Muscle layer of colon (tissue), 2 donors: ENCODE results near the gene ARHGAP24.
"Not testable (repeated sequence)": the region's sequence is repeated elsewhere in the genome, so short reads cannot be mapped to it uniquely, and the experiment has no call there.

ENCODE experiments used
- H3K27ac ChIP-seq: one replicate; pipeline ENCODE4 v1.7.0; 2013; ENCODE audit warnings: low read depth, mild to moderate bottlenecking, low read length, moderate library complexity
- H3K27me3 ChIP-seq, 2 donors: one replicate each; pipeline ENCODE4 v1.7.0; 2013; ENCODE audit warnings: low read length in 2 of 2, mild to moderate bottlenecking in 2 of 2; ENCODE audit not compliant: insufficient read depth in 2 of 2, control insufficient read depth in 1 of 2
- H3K36me3 ChIP-seq: one replicate; pipeline ENCODE4 v1.7.0; 2013; ENCODE audit warnings: mild to moderate bottlenecking, low read length; ENCODE audit not compliant: insufficient read depth
- H3K4me1 ChIP-seq: one replicate; pipeline ENCODE4 v1.7.0; 2013; ENCODE audit warnings: mild to moderate bottlenecking, low read length; ENCODE audit not compliant: insufficient read depth
- H3K4me3 ChIP-seq, 2 donors: one replicate each; pipeline ENCODE4 v1.7.0; 2013; ENCODE audit warnings: low read length in 2 of 2, low read depth in 1 of 2, mild to moderate bottlenecking in 1 of 2, moderate library complexity in 1 of 2
- H3K9ac ChIP-seq: one replicate; pipeline ENCODE4 v1.7.0; 2013; ENCODE audit warnings: low read length
- H3K9me3 ChIP-seq: one replicate; pipeline ENCODE4 v1.7.0; 2013; ENCODE audit warnings: mild to moderate bottlenecking, low read length
- donor health status: abdominal sarcoma.
- donor health status: Adenocarcinoma of cecum.

ARHGAP24 gene

DNA sequence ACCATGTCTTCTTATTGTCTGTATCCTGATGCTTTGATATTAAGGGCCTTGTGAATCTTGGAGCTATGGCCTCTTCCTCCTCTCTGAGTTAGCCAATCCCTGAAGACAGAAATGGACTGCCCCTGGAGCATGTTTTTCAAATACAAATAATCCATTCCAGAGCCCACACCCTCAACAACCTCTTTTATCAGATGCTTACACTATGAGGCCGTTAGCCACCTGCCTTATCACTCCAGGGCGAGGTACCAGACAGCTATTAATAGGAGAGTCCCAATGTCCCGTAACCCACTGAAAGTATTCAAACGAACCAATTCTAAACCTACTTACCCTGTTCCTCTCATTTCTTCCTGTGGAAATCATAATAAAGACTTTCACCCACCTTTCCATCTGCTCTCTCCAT lies 165.0 kb downstream of the ARHGAP24 start:
- Histone ChIP-seq H3K4me1 (no peaks in the 10 kb centered on the region), H3K9me3 (no peaks in the 10 kb centered on the region), H3K27me3 (no peaks in the 10 kb centered on the region), H3K27ac (no peak overlapping the region), H3K36me3 (no peaks in the 10 kb centered on the region), H3K9ac (no peak overlapping the region), H3K4me3 (no peak overlapping the region)

DNA sequence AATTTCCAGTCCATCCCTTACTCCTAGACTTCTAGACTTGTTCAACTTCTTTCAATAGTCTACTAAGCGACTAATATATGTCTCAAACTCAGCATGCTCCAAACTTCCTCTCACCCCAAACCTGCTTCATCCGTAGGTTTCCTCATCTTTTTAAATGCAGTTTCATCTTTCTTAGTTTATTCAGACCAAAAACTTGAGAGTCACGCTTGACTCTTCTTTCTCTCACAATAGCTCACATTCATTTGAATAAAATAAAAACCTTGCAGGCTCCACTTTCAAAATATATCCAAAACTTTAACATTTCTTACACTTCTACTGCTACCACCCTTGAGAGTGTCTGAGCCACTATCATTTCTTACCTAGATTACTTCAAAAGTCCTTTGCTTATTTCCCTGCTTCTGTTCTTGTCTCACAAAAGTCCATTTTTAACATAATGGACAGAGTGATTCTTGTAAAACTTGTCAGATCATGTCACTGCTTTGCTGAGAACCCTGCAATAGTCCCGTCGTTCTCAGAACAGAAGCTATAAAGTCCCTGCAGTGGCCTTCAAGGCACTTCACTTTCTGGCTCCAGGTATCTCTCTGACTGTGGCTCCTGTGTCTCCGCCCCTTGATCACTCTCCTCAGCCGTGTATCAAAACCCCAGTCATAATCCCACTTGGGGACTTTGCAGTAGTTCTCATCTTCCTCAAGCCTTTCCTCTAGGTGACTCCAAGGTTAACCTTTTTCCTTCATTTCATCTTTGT lies 167.6 kb downstream of the ARHGAP24 start:
- Histone ChIP-seq H3K27ac (no peak overlapping the region), H3K27me3 (no peaks in the 10 kb centered on the region), H3K4me3 (no peak overlapping the region), H3K36me3 (no peaks in the 10 kb centered on the region), H3K9me3 (no peaks in the 10 kb centered on the region), H3K9ac (no peak overlapping the region), H3K4me1 (no peaks in the 10 kb centered on the region)

DNA sequence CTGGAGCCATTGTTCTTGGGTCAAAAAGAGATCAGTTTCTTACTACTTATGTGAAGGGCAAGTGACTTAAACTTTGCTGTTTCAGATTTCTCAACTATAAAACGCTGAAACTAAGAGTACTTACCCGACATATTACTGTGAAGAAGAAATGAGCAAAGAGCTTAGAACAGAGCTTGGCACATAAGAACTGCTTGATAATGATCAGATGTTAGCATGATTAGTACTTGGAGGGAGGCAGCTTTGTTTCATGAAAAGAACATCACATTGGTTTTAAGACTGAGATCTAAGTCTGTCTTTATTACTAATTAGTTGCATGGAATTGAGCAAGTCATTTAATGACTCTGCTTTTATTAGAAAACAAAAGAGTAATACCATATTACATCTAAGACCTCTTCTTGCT lies 169.1 kb downstream of the ARHGAP24 start:
- H3K4me1 ChIP-seq, result no peaks in the 10 kb centered on the region
- no peaks in the 10 kb centered on the region for H3K36me3 ChIP-seq
- H3K27ac ChIP-seq, result no peak overlapping the region
- no peaks in the 10 kb centered on the region for H3K9me3 ChIP-seq
- no peaks in the 10 kb centered on the region for H3K27me3 ChIP-seq
- H3K4me3 ChIP-seq, result no peak overlapping the region
- H3K9ac ChIP-seq, result no peak overlapping the region

DNA sequence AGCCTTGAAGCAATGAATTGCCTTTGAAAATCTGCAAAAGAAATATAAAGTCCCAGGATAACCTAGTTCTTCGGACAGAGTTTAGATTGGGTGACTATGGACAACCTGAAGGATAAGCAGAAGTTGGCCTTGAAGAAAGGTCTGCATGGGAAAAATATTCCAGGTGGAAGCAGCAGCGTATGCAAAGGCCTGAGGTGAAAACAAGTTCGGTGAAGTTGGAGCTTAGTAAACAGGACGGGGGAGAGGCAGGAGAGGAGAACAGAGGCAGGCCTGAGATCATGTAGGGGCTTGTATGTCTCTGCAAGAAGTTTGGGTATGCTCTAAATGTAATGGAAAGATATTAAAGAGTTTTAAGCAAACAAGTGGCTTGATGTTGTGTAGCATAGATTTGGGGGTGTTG lies 176.0 kb downstream of the ARHGAP24 start:
- H3K9ac ChIP-seq, result no peak overlapping the region
- H3K4me1 ChIP-seq, result no peaks in the 10 kb centered on the region
- H3K9me3 ChIP-seq, result no peaks in the 10 kb centered on the region
- no peaks in the 10 kb centered on the region for H3K27me3 ChIP-seq
- no peak overlapping the region for H3K4me3 ChIP-seq
- no peaks in the 10 kb centered on the region for H3K36me3 ChIP-seq
- no peak overlapping the region for H3K27ac ChIP-seq

DNA sequence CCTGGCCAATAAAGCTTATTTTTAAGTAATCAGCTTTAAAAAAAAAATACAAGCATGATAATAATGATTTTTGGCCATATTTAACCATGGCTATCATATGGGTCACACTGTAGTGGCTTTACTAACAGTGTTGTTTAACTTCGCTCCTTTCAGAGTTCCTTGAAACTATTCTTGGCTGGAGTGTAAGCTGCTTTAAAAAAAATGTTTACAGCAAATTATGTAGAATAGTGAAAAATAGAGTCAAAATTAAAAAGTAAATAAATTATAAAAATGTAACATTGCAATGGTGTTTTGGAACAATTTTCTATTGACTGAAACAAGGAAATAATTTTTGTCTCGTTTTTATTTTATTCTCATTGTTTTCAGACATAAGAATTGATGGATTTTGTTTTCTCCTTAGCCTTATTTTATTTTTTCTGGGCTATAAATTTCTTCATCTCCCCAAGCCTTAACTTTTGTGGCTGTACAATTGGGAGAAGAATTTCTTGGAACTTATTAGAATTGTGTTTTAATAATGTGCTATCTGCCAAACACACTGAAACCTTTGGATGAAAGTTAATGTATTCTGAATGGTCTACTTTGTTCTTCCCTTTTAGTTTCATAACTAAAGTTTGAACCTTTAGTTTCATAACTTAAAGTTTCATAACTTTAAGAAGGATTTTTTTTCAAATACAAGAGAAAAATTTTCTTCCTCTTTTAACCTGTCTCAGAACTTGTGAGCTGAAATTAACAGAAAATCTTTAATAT lies 182.0 kb downstream of the ARHGAP24 start:
- Histone ChIP-seq H3K4me1 (no peaks in the 10 kb centered on the region), H3K4me3 (no peak overlapping the region), H3K27me3 (no peaks in the 10 kb centered on the region), H3K9me3 (no peaks in the 10 kb centered on the region), H3K27ac (no peak overlapping the region), H3K36me3 (no peaks in the 10 kb centered on the region), H3K9ac (no peak overlapping the region)

DNA sequence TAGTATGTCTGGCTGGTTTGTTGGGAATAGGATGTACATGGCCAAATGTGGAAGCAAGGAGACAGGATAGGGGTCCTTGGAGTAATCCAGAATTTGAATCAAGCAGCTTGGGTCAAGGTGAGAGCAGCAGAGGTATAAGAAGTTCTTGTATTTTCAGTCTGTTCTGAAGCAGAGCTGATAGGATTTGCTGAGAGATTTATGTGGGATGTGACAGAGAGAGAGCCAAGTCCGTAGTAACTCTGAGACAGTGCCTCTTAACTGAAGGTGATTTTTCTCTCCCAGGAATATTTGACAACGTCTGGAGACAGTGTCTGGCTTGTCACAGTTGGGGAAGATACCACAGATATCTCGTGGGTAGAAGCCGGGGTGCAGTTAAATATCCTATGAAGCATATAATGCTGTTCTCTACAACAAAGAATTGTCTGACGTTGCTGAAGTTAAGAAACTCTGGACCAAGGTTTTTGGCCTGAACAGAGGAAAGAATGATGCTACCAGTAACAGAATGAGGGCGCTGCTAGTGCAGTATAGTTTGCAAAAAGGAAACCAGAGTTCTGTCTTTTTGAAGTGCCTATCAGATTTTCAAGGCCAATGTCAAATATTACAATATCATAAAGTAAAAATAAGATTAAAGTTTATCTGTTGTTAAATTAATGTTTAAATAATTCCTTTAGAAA lies 184.0 kb downstream of the ARHGAP24 start:
- H3K36me3 ChIP-seq, result no peaks in the 10 kb centered on the region

DNA sequence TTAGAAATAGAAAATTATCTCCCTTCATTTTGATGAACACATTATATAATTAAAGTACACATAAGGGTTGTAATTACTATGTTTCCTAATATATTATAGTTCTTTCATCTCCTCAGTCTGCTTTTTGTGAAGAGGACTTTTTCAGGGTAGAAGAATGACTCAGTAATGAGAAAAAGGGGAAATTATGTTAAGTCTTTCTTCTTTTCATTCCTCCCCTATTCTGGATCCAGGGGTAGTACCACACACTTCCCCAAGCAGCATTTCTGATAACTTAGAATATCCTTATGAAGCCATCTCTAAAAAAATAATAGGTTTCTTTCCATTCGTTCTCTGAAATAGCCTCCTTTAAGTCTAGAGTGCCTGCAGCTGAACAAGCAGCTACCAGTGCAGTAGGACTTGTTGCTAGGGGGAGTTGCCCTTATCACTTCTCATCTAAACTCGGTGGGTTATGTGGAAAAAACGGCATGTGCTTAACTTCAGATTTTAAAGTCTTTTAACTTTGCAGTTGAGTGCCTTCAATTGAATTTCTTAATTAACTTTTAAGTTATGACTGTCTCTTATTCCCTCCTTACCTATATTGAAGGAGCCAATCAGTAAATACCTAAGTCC lies 184.8 kb downstream of the ARHGAP24 start:
- H3K36me3 ChIP-seq, result no peaks in the 10 kb centered on the region
- no peak overlapping the region for H3K27ac ChIP-seq
- H3K4me1 ChIP-seq, result no peaks in the 10 kb centered on the region
- H3K27me3 ChIP-seq, result no peaks in the 10 kb centered on the region
- H3K9me3 ChIP-seq, result no peaks in the 10 kb centered on the region
- H3K9ac ChIP-seq, result no peak overlapping the region
- H3K4me3 ChIP-seq, result no peak overlapping the region

More for the DNA sequence above, 184.0 kb downstream of the ARHGAP24 start:
- H3K4me3 ChIP-seq, result no peak overlapping the region
- H3K27me3 ChIP-seq, result no peaks in the 10 kb centered on the region
- H3K27ac ChIP-seq, result no peak overlapping the region
- H3K9me3 ChIP-seq, result no peaks in the 10 kb centered on the region
- no peak overlapping the region for H3K9ac ChIP-seq
- H3K4me1 ChIP-seq, result no peaks in the 10 kb centered on the region

DNA sequence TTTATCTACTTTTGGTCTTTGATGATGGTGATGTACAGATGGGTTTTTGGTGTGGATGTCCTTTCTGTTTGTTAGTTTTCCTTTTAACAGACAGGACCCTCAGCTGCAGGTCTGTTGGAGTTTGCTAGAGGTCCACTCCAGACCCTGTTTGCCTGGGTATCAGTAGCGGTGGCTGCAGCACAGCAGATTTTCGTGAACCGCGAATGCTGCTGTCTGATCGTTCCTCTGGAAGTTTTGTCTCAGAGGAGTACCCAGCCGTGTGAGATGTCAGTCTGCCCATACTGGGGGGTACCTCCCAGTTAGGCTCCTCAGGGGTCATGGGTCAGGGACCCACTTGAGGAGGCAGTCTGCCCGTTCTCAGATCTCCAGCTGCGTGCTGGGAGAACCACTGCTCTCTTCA lies 191.7 kb downstream of the ARHGAP24 start:
- not testable (repeated sequence) for H3K27me3 ChIP-seq, H3K9ac ChIP-seq, H3K27ac ChIP-seq, H3K4me1 ChIP-seq, H3K9me3 ChIP-seq, H3K36me3 ChIP-seq, H3K4me3 ChIP-seq

DNA sequence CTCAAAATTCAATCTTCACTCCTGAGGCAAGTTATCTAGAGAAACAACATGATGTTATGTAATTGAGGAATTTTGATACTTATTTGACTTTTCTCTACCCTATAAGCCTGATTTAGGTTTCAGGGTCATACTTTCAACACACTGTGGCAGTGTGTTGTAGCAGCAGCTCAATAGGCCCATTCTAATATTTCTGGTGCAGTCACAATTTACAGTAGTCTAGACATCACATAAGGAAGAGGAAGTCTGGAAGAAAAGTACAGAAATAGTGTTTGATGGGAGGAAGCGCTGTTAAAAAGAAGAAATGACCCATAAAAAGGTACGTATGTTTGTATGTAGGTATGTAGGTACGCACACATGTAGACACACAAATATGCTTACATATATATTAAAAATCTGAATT lies 194.3 kb downstream of the ARHGAP24 start:
- H3K4me1 ChIP-seq, result peaks cover 7% of the 10 kb centered on the region
- H3K4me3 ChIP-seq, result no peak overlapping the region
- no peak overlapping the region for H3K9ac ChIP-seq
- H3K27ac ChIP-seq, result no peak overlapping the region
- H3K36me3 ChIP-seq, result no peaks in the 10 kb centered on the region
- H3K27me3 ChIP-seq, result no peaks in the 10 kb centered on the region
- H3K9me3 ChIP-seq, result no peaks in the 10 kb centered on the region

DNA sequence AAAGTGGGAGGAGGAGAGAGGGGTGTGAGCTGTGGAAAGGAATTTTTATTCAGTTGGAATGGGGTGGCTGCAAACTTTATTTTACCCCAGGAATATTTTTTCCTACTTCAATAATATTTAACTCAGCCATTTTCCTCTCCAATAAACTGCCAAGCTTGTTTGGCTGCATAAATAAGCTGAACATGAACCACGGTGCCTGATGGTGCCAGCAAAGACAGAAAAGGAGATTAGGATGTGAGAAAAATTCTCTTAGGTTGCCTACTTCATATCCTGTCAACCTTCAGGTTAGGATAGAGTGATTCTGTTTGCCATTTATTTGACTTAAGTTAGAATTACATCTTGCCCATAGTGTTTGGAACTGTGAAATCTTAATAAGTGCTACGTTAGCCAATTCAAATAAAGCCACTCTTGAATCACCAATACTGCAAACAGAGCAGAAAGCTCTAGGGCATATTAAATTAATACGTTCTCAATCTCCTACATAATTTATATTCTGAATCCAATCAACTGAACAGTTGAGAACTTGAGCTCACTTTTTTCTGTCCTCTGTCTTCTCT lies 195.1 kb downstream of the ARHGAP24 start:
- peaks cover 7% of the 10 kb centered on the region for H3K4me1 ChIP-seq
- no peak overlapping the region for H3K27ac ChIP-seq

DNA sequence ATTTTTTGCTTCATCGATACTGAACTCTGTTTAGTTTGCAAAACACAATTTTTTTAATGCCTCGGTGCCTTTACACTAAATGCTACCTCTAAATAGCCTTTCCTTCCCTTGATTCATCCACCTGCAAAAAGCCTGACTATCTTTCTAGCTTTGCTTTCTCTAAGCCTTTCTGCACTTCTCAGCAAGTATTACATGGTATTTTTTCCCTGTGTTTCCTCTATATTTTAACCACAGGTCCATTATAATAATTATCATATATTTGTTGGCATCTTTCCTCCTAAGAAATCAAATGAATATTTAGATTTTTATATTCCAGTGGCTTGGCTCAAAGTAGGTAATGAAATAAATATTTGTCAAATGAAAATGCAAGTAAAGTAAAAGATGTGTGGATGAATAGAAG lies 196.2 kb downstream of the ARHGAP24 start:
- H3K9ac ChIP-seq, result no peak overlapping the region
- no peaks in the 10 kb centered on the region for H3K36me3 ChIP-seq
- H3K27me3 ChIP-seq, result no peaks in the 10 kb centered on the region
- no peaks in the 10 kb centered on the region for H3K9me3 ChIP-seq
- no peak overlapping the region for H3K27ac ChIP-seq
- peaks cover 7% of the 10 kb centered on the region for H3K4me1 ChIP-seq
- H3K4me3 ChIP-seq, result no peak overlapping the region

More for the DNA sequence above, 195.1 kb downstream of the ARHGAP24 start:
- Histone ChIP-seq H3K36me3 (no peaks in the 10 kb centered on the region), H3K9ac (no peak overlapping the region), H3K4me3 (no peak overlapping the region), H3K27me3 (no peaks in the 10 kb centered on the region), H3K9me3 (no peaks in the 10 kb centered on the region)
